Uterus (tissue), 4 donors: Measurements from ENCODE around the gene FLT1. TPM values are rescaled to one million over a fixed set of nuclear protein-coding genes. Genes with fewer than 3 reads are reported as not detected.

Source experiments
- DNase-seq, 2 donors: peaks; one replicate each; pipeline ENCODE4 v3.0.0-alpha.2; 2019 to 2020
- H3K27ac ChIP-seq, 2 donors: fragments of 200-600 bp; sonication (generic); 1 replicate in 1 of 2; 2 replicates in 1 of 2; pipeline ENCODE4 v1.5.1; 2016 to 2018
- H3K27me3 ChIP-seq, 2 donors: fragments of 200-600 bp; sonication (generic); one replicate each; pipeline ENCODE4 v1.5.1; 2018 to 2019; ENCODE audit warnings: control low read depth in 1 of 2
- H3K36me3 ChIP-seq, 2 donors: fragments of 200-600 bp; sonication (generic); one replicate each; pipeline ENCODE4 v1.5.1; 2019; ENCODE audit warnings: control low read depth in 1 of 2
- H3K4me1 ChIP-seq, 2 donors: fragments of 200-600 bp; sonication (generic); one replicate each; pipeline ENCODE4 v1.5.1; 2018 to 2019; ENCODE audit warnings: control low read depth in 1 of 2
- H3K4me3 ChIP-seq, 2 donors: fragments of 200-600 bp; sonication (generic); 1 replicate in 1 of 2; 2 replicates in 1 of 2; pipeline ENCODE4 v1.5.1; 2018 to 2019; ENCODE audit warnings: mild to moderate bottlenecking in 1 of 2
- H3K9me3 ChIP-seq, 2 donors: fragments of 200-600 bp; sonication (generic); one replicate each; pipeline ENCODE4 v1.5.1; 2019; ENCODE audit warnings: control low read depth in 1 of 2
- POLR2A ChIP-seq, 2 donors: fragments of 450-650 bp; IDR thresholded peaks; one replicate each; pipeline ENCODE4 v1.6.1; 2016; ENCODE audit warnings: antibody characterized with exemption in 2 of 2, mild to moderate bottlenecking in 1 of 2, moderate library complexity in 1 of 2
- intact Hi-C: fragments of 100-400 bp; cut with DNase I; formaldehyde crosslinking; loops from one replicate; pipeline ENCODE4 v1.15.1; 2023; ENCODE audit warnings: low total_unique reads
- total RNA-seq, 4 donors: library from RNA; depleted of rRNA in 3 of 4; stranded (reverse); fragments of >200 nt in 3 of 4; gene quantifications; one replicate each; pipeline versions ENCODE4 v1.1.0 to v1.2.4, GENCODE V29; 2014 to 2023
- TF ChIP-seq, protein P1 (sequence below), 4 experiments: fragments of 200-600 bp in 2 of 4; fragments of 450-650 bp in 2 of 4; sonication (generic) in 2 of 4; IDR thresholded peaks; one replicate each; pipeline ENCODE4 v1.5.1; 2016 to 2019; ENCODE audit warnings: antibody characterized with exemption in 4 of 4, mild to moderate bottlenecking in 2 of 4, moderate library complexity in 1 of 4
- donor health status: DM: yes; HTN: yes; CAD: no.

Gene FLT1
- total RNA-seq, 4 donors from 2014 or later, result 53.2 to 95.3 (median 62.0) TPM

DNA sequence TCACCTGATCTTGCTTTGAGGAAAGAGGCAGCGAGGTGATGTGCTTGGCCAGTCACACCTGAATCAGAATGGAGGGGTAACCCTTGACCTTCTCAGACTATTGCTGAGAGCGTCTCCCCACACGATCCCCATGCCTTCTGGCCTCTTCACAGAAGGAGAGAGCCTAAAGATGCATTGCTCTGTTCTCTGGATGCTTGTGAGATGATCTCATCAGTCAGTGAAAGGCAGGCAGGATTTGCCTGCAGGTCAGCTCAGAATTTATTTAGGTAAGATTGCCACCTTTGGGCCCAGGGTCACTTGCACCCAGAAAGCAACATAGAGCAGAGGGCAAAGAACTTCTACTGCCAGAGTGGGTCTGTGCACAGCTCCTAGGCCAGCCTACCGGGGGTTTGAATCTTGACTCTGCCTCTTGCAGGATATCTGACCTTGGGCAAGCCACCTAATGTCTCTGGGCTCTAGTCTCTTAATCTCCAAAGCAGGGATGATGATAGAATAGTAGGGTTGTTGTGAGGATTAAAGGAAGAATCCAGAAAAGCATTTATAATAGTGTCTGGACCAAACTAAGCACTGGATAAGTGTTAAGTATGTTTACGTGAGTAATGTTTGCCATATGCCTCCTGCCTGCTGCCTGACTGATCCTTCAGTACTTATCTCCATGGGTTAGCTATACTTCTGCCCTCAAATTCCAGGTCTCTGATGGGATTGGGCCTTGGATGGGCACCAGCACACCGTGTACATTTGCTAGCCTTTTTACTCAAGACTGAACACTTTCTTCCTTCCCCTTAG, 8.4 kb upstream of the FLT1 start:
- Histone ChIP-seq H3K27ac (no peak overlapping the region), H3K4me3 (no peak overlapping the region), H3K27me3 (no peaks in the 10 kb centered on the region), H3K36me3 (no peaks in the 10 kb centered on the region), H3K9me3 (no peaks in the 10 kb centered on the region), H3K4me1 (no peaks in the 10 kb centered on the region)
- intact Hi-C loops, result no loop called here
- TF ChIP-seq, protein P1, sequence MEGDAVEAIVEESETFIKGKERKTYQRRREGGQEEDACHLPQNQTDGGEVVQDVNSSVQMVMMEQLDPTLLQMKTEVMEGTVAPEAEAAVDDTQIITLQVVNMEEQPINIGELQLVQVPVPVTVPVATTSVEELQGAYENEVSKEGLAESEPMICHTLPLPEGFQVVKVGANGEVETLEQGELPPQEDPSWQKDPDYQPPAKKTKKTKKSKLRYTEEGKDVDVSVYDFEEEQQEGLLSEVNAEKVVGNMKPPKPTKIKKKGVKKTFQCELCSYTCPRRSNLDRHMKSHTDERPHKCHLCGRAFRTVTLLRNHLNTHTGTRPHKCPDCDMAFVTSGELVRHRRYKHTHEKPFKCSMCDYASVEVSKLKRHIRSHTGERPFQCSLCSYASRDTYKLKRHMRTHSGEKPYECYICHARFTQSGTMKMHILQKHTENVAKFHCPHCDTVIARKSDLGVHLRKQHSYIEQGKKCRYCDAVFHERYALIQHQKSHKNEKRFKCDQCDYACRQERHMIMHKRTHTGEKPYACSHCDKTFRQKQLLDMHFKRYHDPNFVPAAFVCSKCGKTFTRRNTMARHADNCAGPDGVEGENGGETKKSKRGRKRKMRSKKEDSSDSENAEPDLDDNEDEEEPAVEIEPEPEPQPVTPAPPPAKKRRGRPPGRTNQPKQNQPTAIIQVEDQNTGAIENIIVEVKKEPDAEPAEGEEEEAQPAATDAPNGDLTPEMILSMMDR (IDR thresholded peaks at IDR 0.05), result no peak
- TF ChIP-seq POLR2A (IDR thresholded peaks at IDR 0.05), result no peak
- no peak for DNase-seq

DNA sequence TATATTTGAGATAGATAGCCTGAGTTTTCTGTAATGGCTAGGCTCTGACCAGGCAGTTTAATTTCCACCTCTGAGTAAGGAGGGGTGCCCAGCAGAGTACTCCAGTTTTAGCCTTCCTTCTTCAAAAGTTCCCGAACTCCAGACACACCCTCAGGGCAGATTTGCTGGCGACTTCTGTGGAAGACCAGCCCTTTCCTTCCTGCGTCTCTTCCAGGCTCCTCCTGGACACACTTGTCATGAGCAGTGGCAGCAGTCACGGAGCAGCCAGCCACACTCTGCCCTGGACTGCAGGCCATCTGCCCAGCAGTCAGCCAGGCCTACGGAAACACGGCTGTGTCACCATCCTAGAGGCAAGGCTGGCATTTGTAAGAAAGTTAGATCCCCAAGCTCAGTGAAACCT, 6.6 kb upstream of the FLT1 start:
- H3K9me3 ChIP-seq, result no peaks in the 10 kb centered on the region
- H3K4me3 ChIP-seq, result no peak overlapping the region
- H3K27me3 ChIP-seq, result no peaks in the 10 kb centered on the region
- H3K36me3 ChIP-seq, result no peaks in the 10 kb centered on the region
- intact Hi-C loops, result no loop called here
- peak in 1 of 2 donors; percentile 48 for DNase-seq
- TF ChIP-seq, protein P1 (IDR thresholded peaks at IDR 0.05), result no peak
- TF ChIP-seq POLR2A (IDR thresholded peaks at IDR 0.05), result no peak
- H3K27ac ChIP-seq, result no peak overlapping the region
- no peaks in the 10 kb centered on the region for H3K4me1 ChIP-seq

DNA sequence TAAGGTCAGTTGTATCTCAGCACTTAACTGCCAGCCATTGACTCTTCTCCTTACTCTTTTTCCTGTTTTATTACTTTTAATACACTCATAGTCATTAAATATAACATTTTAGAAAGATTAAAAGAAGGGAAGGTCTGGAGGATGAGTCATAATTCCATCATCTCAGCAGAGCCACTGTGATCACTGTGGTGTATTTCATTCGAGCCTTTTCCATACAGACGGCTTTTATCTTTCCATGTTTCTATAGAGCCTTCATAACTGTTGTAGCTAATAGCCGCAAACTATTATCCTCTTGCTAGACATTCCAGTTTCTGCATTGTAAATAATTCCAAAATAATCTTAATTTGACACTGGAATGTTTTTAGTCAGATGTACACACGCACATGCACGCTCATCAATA, 4.7 kb upstream of the FLT1 start:
- Histone ChIP-seq H3K27me3 (no peaks in the 10 kb centered on the region), H3K4me1 (peaks cover 0 to 7% of the 10 kb centered on the region in 2 donors), H3K4me3 (no peak overlapping the region), H3K9me3 (no peaks in the 10 kb centered on the region), H3K36me3 (no peaks in the 10 kb centered on the region), H3K27ac (no peak overlapping the region)
- intact Hi-C loops, result no loop called here
- no peak for DNase-seq
- no peak for TF ChIP-seq POLR2A (IDR thresholded peaks at IDR 0.05)
- TF ChIP-seq, protein P1 (IDR thresholded peaks at IDR 0.05), result no peak

DNA sequence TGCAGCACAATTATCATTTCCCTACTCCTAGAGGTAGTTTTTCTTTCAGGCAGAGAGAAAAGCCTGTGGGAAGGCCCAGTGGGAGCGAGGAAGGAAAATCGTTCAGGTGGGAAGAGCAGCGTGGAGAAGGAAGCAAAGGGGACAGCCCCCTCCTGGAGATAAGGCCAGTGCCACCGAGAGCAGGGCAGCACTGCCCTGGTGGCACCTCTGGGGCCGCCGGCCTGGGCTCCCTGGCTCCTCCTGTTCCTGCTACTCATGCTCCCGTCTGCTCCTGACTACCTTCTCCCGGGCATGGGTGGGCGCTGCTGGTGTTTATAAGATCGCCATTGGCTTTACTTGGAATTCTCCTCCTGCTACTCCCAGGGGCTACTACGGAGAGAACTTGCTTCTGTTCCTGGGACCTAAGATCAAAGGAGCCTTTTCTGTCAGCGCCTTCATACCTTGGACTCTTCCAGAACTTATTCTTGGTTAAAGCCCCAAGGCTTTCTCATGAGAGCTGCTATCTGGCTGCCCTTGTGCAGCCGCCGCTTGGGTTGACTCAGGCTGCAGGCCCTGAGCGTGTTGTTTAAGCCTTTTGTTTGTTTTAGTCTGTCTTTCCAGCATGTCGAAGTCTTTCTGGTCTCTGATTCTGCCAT, 3.7 kb upstream of the FLT1 start:
- Histone ChIP-seq H3K4me3 (no peak overlapping the region), H3K27me3 (peaks cover 3 to 8% of the 10 kb centered on the region in 2 donors), H3K4me1 (peaks cover 0 to 16% of the 10 kb centered on the region in 2 donors), H3K27ac (no peak overlapping the region), H3K9me3 (no peaks in the 10 kb centered on the region), H3K36me3 (no peaks in the 10 kb centered on the region)
- TF ChIP-seq, protein P1 (IDR thresholded peaks at IDR 0.05), result no peak
- no peak for TF ChIP-seq POLR2A (IDR thresholded peaks at IDR 0.05)
- intact Hi-C loops, result no loop called here
- DNase-seq, result no peak
